ENCODE measurements around the gene ANKRD10. TPM values are rescaled to one million over a fixed set of nuclear protein-coding genes. Genes with fewer than 3 reads are reported as not detected.

Gene ANKRD10
- total and polyA plus RNA-seq, 2 of the 8 experiments (the other 6 are each of a cell fraction or from before 2014, with no cell fraction given) = 146 to 218 TPM

- TF ChIP-seq USF2 (IDR thresholded peaks at IDR 0.05; ENCODE audit: low read length) = no peak
- TF ChIP-seq NANOG (IDR thresholded peaks at IDR 0.05; ENCODE audit: insufficient read depth, low read depth, low read length, poor library complexity, severe bottlenecking) = no peak
- TF ChIP-seq RFX5 (IDR thresholded peaks at IDR 0.05; ENCODE audit: borderline replicate concordance, low read depth, low read length) = no peak
- TF ChIP-seq YY1 (IDR thresholded peaks at IDR 0.05; ENCODE audit: low read depth, low read length) = no peak
- no peak for TF ChIP-seq SAP30 (IDR thresholded peaks at IDR 0.05; ENCODE audit: insufficient read depth, insufficient replicate concordance, low read length)
Observed at GRCh38 chr13:110945928-110946570, 31.2 kb upstream of the ANKRD10 start (continued).

All from H1 (cell line).